ENCODE measurements around the gene TP53TG5.
"Not testable (repeated sequence)": the region's sequence is repeated elsewhere in the genome, so short reads cannot be mapped to it uniquely, and the experiment has no call there.

TP53TG5 gene

GRCh38 chr20:45363611-45364492, 14.3 kb downstream of the TP53TG5 start:
- DNase-seq: no peak

- DNase-seq: peak; percentile 99
These were observed 15.1 kb downstream of the TP53TG5 start, which contains the start of gene SYS1 for GRCh38 chr20:45362804-45363610. Gene SYS1 (plus strand): TSS chr20:45363156. CDS start chr20:45363532, 376 bp downstream.

- no peak for DNase-seq
These were observed 16.3 kb downstream of the TP53TG5 start for GRCh38 chr20:45361793-45362192.

GRCh38 chr20:45359406-45360148, 18.5 kb downstream of the TP53TG5 start:
- no peak for DNase-seq

GRCh38 chr20:45359069-45359405, 19.1 kb downstream of the TP53TG5 start:
- DNase-seq: no peak

- no peak for DNase-seq
These were observed 19.6 kb downstream of the TP53TG5 start for GRCh38 chr20:45358282-45359068.

GRCh38 chr20:45355209-45356084, 22.7 kb downstream of the TP53TG5 start:
- no peak for DNase-seq

- DNase-seq: peak; percentile 59
These were observed 23.5 kb downstream of the TP53TG5 start for GRCh38 chr20:45354423-45355208.

GRCh38 chr20:45353746-45354145, 24.4 kb downstream of the TP53TG5 start:
- DNase-seq: no peak

- no peak for DNase-seq
These were observed 25.4 kb downstream of the TP53TG5 start for GRCh38 chr20:45352729-45353128.

GRCh38 chr20:45350795-45351194, 27.3 kb downstream of the TP53TG5 start:
- not testable (repeated sequence) for DNase-seq

- no peak for DNase-seq
These were observed 27.9 kb downstream of the TP53TG5 start for GRCh38 chr20:45350217-45350616.

- peak; percentile 76 for DNase-seq
These were observed 30.0 kb downstream of the TP53TG5 start, which contains the start of gene SDC4 for GRCh38 chr20:45347936-45348778. Gene SDC4 (minus strand): TSS chr20:45348424. CDS start chr20:45348384, 40 bp downstream.

GRCh38 chr20:45347297-45347935, 30.7 kb downstream of the TP53TG5 start:
- DNase-seq: no peak

GRCh38 chr20:45346851-45347250, 31.3 kb downstream of the TP53TG5 start:
- DNase-seq: no peak

GRCh38 chr20:45346291-45346718, 31.8 kb downstream of the TP53TG5 start:
- no peak for DNase-seq

GRCh38 chr20:45345104-45345936, 32.8 kb downstream of the TP53TG5 start:
- no peak for DNase-seq
